Neutrophil (primary cell): ENCODE results near the gene EDDM13.

Experiments
- H3K27ac ChIP-seq: fragments of 200-600 bp; sonication (generic); 2 replicates; pipeline ENCODE4 v1.5.1; 2016; ENCODE audit warnings: mild to moderate bottlenecking, moderate library complexity
- H3K27me3 ChIP-seq: fragments of 200-600 bp; sonication (generic); 2 replicates; pipeline ENCODE4 v1.6.0; 2016; ENCODE audit warnings: mild to moderate bottlenecking
- H3K36me3 ChIP-seq: fragments of 200-600 bp; sonication (generic); 2 replicates; pipeline ENCODE4 v1.5.1; 2017
- H3K4me1 ChIP-seq, 2 experiments: fragments of 200-600 bp in 1 of 2; sonication (generic) in 1 of 2; 1 replicate in 1 of 2; 2 replicates in 1 of 2; pipeline versions ENCODE4 v1.5.1 to v1.6.1; 2013 to 2016; ENCODE audit warnings: low read depth in 1 of 2, low read length in 1 of 2, mild to moderate bottlenecking in 1 of 2, moderate library complexity in 1 of 2; ENCODE audit not compliant: control insufficient read depth in 1 of 2, insufficient read depth in 1 of 2
- H3K4me3 ChIP-seq, 2 experiments: fragments of 200-600 bp in 1 of 2; sonication (generic) in 1 of 2; 1 replicate in 1 of 2; 2 replicates in 1 of 2; pipeline ENCODE4 v1.5.1; 2013 to 2016; ENCODE audit warnings: low read depth in 1 of 2, low read length in 1 of 2, mild to moderate bottlenecking in 1 of 2, moderate library complexity in 1 of 2
- H3K9me3 ChIP-seq: fragments of 200-600 bp; sonication (generic); 2 replicates; pipeline ENCODE4 v1.5.1; 2016
- TF ChIP-seq, protein P1 (sequence below): fragments of 200-600 bp; sonication (generic); IDR thresholded peaks from 2 replicates; pipeline ENCODE4 v1.5.1; 2016; ENCODE audit warnings: antibody characterized with exemption

EDDM13 gene

DNA sequence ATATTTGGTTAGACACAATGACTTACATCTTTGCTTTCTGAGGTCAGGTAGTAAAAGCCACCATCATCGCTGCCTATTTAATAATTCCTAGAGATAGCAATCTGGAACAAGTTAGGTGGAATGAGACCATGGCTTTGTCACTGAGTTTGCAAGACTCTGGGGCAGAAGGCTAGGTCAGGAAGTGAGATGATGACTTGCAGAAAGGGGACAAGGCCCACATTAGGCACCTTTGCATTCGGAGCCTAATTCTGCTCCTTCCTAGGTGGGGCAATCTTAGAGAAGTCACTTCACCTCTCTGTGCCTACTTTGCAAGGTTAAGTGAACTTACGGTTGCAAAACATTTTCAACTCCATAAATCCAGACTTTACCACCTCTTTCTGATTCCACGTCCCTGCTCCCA is 10.3 kb downstream of the EDDM13 start:
- no peaks in the 10 kb centered on the region for H3K36me3 ChIP-seq
- H3K9me3 ChIP-seq, result no peaks in the 10 kb centered on the region
- H3K4me1 ChIP-seq, result no peaks in the 10 kb centered on the region
- no peaks in the 10 kb centered on the region for H3K27me3 ChIP-seq
- no peak overlapping the region for H3K27ac ChIP-seq
- TF ChIP-seq, protein P1, sequence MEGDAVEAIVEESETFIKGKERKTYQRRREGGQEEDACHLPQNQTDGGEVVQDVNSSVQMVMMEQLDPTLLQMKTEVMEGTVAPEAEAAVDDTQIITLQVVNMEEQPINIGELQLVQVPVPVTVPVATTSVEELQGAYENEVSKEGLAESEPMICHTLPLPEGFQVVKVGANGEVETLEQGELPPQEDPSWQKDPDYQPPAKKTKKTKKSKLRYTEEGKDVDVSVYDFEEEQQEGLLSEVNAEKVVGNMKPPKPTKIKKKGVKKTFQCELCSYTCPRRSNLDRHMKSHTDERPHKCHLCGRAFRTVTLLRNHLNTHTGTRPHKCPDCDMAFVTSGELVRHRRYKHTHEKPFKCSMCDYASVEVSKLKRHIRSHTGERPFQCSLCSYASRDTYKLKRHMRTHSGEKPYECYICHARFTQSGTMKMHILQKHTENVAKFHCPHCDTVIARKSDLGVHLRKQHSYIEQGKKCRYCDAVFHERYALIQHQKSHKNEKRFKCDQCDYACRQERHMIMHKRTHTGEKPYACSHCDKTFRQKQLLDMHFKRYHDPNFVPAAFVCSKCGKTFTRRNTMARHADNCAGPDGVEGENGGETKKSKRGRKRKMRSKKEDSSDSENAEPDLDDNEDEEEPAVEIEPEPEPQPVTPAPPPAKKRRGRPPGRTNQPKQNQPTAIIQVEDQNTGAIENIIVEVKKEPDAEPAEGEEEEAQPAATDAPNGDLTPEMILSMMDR, result no peak
- H3K4me3 ChIP-seq, result no peak overlapping the region

DNA sequence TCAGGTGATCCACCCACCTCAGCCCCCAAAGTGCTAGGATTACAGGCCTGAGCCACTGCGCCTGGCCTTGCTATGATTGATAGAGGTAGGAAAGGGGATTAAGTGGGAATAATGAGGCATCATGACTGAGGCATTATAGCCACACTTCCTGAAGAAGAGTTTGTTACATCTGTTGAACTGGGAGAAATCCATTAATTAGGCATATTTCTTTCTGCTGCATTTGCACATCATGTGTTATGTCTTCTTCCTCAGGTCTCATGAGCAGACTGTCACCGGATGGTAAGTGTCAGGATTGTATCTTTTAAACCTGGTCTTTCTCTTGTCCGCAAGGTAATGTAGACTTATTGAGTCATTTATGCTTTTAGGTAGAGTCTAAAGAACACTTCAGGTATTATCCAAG is 12.2 kb downstream of the EDDM13 start:
- no peaks in the 10 kb centered on the region for H3K4me1 ChIP-seq
- no peaks in the 10 kb centered on the region for H3K27me3 ChIP-seq
- H3K36me3 ChIP-seq, result no peaks in the 10 kb centered on the region
- no peak overlapping the region for H3K27ac ChIP-seq
- no peaks in the 10 kb centered on the region for H3K9me3 ChIP-seq
- TF ChIP-seq, protein P1, result no peak
- no peak overlapping the region for H3K4me3 ChIP-seq

DNA sequence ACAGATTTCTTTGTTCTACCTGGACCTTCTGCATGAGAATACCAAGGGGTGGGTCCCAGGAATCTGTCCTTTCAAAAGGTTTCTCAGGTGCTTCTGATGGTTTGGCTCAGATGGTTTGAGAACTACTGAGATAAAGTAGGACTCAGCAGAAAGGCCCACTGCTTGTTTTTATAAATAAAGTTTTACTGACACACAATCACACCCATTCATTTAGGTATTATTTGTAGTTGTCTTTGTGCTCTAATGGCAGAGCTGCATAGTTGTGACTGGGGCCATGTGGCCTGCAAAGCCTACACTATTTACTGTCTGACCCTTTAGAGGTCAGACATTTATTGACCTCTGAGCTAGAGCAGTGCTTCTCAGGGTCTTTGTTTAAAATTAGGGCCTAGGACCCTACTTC is 17.6 kb downstream of the EDDM13 start:
- no peaks in the 10 kb centered on the region for H3K36me3 ChIP-seq

DNA sequence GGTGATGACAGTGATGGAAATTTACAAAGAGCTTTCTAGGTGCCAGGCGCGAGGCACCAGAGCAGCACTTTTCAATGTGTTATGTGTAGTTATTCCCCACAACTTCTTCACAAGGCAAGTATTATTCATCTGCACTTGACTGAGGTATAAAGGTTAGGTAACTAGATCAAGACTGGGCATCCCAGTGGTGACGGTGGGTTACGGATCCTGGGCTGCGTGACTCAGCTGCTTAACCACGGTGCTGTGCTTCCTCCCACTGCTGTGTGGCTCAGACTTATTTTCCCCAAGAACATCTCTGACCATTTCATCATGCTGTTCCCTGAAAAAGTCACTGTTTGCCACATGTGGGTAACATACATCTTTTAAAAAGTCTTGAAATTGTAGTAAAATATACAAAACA is 19.3 kb downstream of the EDDM13 start:
- Histone ChIP-seq H3K4me1 (no peaks in the 10 kb centered on the region), H3K27me3 (no peaks in the 10 kb centered on the region), H3K9me3 (no peaks in the 10 kb centered on the region), H3K27ac (no peak overlapping the region), H3K4me3 (no peak overlapping the region), H3K36me3 (no peaks in the 10 kb centered on the region)
- TF ChIP-seq, protein P1, result no peak

More for the DNA sequence above, 17.6 kb downstream of the EDDM13 start:
- no peaks in the 10 kb centered on the region for H3K4me1 ChIP-seq
- H3K4me3 ChIP-seq, result no peak overlapping the region
- TF ChIP-seq, protein P1, result no peak
- H3K27me3 ChIP-seq, result no peaks in the 10 kb centered on the region
- H3K27ac ChIP-seq, result no peak overlapping the region
- no peaks in the 10 kb centered on the region for H3K9me3 ChIP-seq

DNA sequence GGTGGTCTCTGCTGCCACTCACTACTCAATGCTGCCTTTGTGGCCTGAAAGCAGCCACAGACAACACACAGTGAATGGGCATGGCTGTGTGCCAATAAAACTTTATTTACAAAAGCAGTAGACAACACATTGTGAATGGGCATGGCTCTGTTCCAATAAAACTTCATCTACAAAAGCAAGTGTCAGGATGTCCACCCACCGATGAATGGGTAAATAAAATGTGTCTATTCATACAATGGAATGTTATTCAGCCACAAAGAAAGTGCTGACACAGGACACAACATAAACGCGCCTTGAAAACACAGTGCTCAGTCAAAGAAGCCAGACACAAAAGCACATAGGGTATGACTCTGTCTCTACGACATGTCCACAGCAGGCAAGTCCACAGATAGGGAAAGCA is 22.0 kb downstream of the EDDM13 start:
- Histone ChIP-seq H3K9me3 (no peaks in the 10 kb centered on the region), H3K36me3 (no peaks in the 10 kb centered on the region), H3K4me3 (no peak overlapping the region), H3K4me1 (no peaks in the 10 kb centered on the region), H3K27me3 (no peaks in the 10 kb centered on the region), H3K27ac (no peak overlapping the region)
- TF ChIP-seq, protein P1, result no peak
